Upper lobe of left lung (tissue), 4 donors: Measurements from ENCODE around the gene ZNF574.

Source experiments
- EP300 ChIP-seq, 4 donors: sonication (generic); formaldehyde crosslinking; IDR thresholded peaks; one replicate each; pipeline ENCODE4 v1.5.1; 2017; ENCODE audit warnings: antibody characterized with exemption in 4 of 4, control low read depth in 2 of 4
- TF ChIP-seq, protein P1 (sequence below), 6 experiments: fragments of 450-650 bp in 4 of 6; fragments of 200-600 bp in 2 of 6; sonication (generic) in 2 of 6; IDR thresholded peaks; one replicate each; pipeline ENCODE4 v1.5.1; 2016 to 2019; ENCODE audit warnings: antibody characterized with exemption in 6 of 6

DNA sequence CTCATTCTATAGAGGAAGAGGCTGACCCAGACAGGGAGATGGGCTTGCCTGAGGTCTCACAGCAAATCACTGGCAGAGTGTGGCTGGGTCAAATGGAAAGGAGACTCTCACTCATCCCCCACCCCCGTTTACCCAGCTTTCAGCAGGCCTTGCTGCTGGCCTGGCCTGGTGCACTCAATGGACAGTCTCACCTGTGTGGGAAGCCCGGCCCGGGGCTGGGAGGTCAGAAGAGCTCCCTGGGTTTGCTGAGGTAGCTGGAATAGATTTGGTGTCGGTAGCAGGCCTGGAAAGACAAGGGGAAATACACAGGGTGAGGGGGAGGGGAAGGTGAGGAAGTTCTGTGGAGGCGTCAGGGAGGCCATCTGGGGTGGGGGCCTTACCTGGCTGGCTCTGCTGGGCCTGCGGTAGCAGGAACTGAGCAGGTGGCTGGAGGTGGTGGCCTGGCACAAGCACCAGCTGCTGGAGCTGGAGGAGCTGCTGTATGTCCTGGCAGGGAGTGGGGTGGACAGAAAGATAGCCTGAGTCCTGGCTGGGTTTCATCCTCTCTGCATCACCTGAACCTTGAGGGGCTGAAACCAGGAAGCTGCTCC, 23.5 kb downstream of the ZNF574 start:
- TF ChIP-seq, protein P1, sequence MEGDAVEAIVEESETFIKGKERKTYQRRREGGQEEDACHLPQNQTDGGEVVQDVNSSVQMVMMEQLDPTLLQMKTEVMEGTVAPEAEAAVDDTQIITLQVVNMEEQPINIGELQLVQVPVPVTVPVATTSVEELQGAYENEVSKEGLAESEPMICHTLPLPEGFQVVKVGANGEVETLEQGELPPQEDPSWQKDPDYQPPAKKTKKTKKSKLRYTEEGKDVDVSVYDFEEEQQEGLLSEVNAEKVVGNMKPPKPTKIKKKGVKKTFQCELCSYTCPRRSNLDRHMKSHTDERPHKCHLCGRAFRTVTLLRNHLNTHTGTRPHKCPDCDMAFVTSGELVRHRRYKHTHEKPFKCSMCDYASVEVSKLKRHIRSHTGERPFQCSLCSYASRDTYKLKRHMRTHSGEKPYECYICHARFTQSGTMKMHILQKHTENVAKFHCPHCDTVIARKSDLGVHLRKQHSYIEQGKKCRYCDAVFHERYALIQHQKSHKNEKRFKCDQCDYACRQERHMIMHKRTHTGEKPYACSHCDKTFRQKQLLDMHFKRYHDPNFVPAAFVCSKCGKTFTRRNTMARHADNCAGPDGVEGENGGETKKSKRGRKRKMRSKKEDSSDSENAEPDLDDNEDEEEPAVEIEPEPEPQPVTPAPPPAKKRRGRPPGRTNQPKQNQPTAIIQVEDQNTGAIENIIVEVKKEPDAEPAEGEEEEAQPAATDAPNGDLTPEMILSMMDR (IDR thresholded peaks at IDR 0.05) = no peak
- TF ChIP-seq EP300 (IDR thresholded peaks at IDR 0.05) = no peak
